ENCODE measurements around the gene CIAO3. TPM values are rescaled to one million over a fixed set of nuclear protein-coding genes. Genes with fewer than 3 reads are reported as not detected.

CIAO3 gene
- total RNA-seq, 2 donors from 2014 or later, result 25.4 to 26.4 TPM

- intact Hi-C loops (cut with DNase I), result loop anchor here (10.0 kb wide), 1 partner anchor 472 kb away; no protein-coding TSS in a partner anchor
- TF ChIP-seq POLR2A (IDR thresholded peaks at IDR 0.05) (no peak), CTCF (IDR thresholded peaks at IDR 0.05) (no peak)
- 70 to 72% methylated on average over 19 of the region's 19 CpGs for WGBS, 2 donors
- no peak overlapping the region for H3K27ac ChIP-seq
- DNase-seq (no peak), ATAC-seq (no peak)
- H3K36me3 ChIP-seq (replicated peaks in 1 of 2; ENCODE audit: insufficient read depth in 1 of 2, low read depth in 2 of 2), result no peaks in the 10 kb centered on the region
- H3K4me3 ChIP-seq, result no peak overlapping the region
- H3K27me3 ChIP-seq, result peaks cover 0 to 49% of the 10 kb centered on the region in 2 donors
- no peaks in the 10 kb centered on the region for H3K9me3 ChIP-seq
- H3K4me1 ChIP-seq, result peaks cover 9% of the 10 kb centered on the region
These were observed 38.5 kb downstream of the CIAO3 start for GRCh38 chr16:702341-702740.

GRCh38 chr16:700684-701584 lies 39.9 kb downstream of the CIAO3 start:
- intact Hi-C loops (cut with DNase I), result loop anchor here (10.0 kb wide), 1 partner anchor 474 kb away; no protein-coding TSS in a partner anchor
- no peak for TF ChIP-seq CTCF (IDR thresholded peaks at IDR 0.05)
- no peak for TF ChIP-seq POLR2A (IDR thresholded peaks at IDR 0.05)
- Histone ChIP-seq H3K4me1 (peaks cover 10% of the 10 kb centered on the region), H3K27ac (no peak overlapping the region), H3K9me3 (no peaks in the 10 kb centered on the region), H3K27me3 (peaks cover 0 to 42% of the 10 kb centered on the region in 2 donors), H3K36me3 (replicated peaks in 1 of 2; ENCODE audit: insufficient read depth in 1 of 2, low read depth in 2 of 2) (no peaks in the 10 kb centered on the region), H3K4me3 (no peak overlapping the region)
- DNase-seq (peak in 1 of 4 donors; percentile 50), ATAC-seq (peak; percentile 68)
- WGBS, 2 donors, result 5% methylated on average over 65 of the region's 76 CpGs; no CpG with 5 or more reads in 1 of the 2 donors

GRCh38 chr16:698911-699671 lies 41.7 kb downstream of the CIAO3 start:
- ATAC-seq, result no peak
- DNase-seq, result no peak
- H3K4me1 ChIP-seq, result peaks cover 27% of the 10 kb centered on the region
- no peak overlapping the region for H3K4me3 ChIP-seq
- intact Hi-C loops (cut with DNase I), result no loop called here
- no peak overlapping the region for H3K27ac ChIP-seq
- H3K27me3 ChIP-seq, result peaks cover 0 to 48% of the 10 kb centered on the region in 2 donors
- 66 to 78% methylated on average over 11 to 18 of the region's 19 CpGs for WGBS, 2 donors
- TF ChIP-seq POLR2A (IDR thresholded peaks at IDR 0.05), result no peak
- TF ChIP-seq CTCF (IDR thresholded peaks at IDR 0.05), result no peak
- H3K36me3 ChIP-seq (replicated peaks in 1 of 2; ENCODE audit: insufficient read depth in 1 of 2, low read depth in 2 of 2), result no peaks in the 10 kb centered on the region
- no peaks in the 10 kb centered on the region for H3K9me3 ChIP-seq

GRCh38 chr16:695355-696089 lies 45.3 kb downstream of the CIAO3 start:
- TF ChIP-seq POLR2A (IDR thresholded peaks at IDR 0.05), result no peak
- TF ChIP-seq CTCF (IDR thresholded peaks at IDR 0.05), result no peak
- DNase-seq (peak in 3 of 4 donors; percentile 33 to 50 (median 44)), ATAC-seq (peak; percentile 30)
- Histone ChIP-seq H3K9me3 (no peaks in the 10 kb centered on the region), H3K27me3 (peaks cover 0 to 24% of the 10 kb centered on the region in 2 donors), H3K4me3 (no peak overlapping the region), H3K27ac (no peak overlapping the region), H3K36me3 (replicated peaks in 1 of 2; ENCODE audit: insufficient read depth in 1 of 2, low read depth in 2 of 2) (no peaks in the 10 kb centered on the region), H3K4me1 (peaks cover 30% of the 10 kb centered on the region)
- 0 to 3% methylated on average over 6 to 64 of the region's 71 CpGs for WGBS, 2 donors
- intact Hi-C loops (cut with DNase I), result no loop called here
